ENCODE data around the gene ALG13.

ALG13 gene

GRCh38 chrX:111645607-111646006 is 35.4 kb upstream of the ALG13 start:
- TF ChIP-seq CTCF (IDR thresholded peaks at IDR 0.05; ENCODE audit: insufficient read depth, low read length, poor library complexity, severe bottlenecking) (no peak), EZH2phosphoT487 (conservative IDR thresholded peaks at IDR 0.05; ENCODE audit: low read length) (no peak)

GRCh38 chrX:111646515-111646914 is 34.5 kb upstream of the ALG13 start:
- H3K27ac ChIP-seq (ENCODE audit: low read depth, low read length): no peak overlapping the region
- no peaks in the 10 kb centered on the region for H4K20me1 ChIP-seq (ENCODE audit: low read depth, low read length)
- H3K9ac ChIP-seq (ENCODE audit: low read length): no peak overlapping the region
- no peaks in the 10 kb centered on the region for H3K27me3 ChIP-seq (ENCODE audit: low read length)
- H3K36me3 ChIP-seq (ENCODE audit: low read length): no peaks in the 10 kb centered on the region
- no peaks in the 10 kb centered on the region for H3F3A ChIP-seq (ENCODE audit: insufficient read depth)
- H3K9me2 ChIP-seq (replicated peaks; ENCODE audit: insufficient read depth, low read length): no peaks in the 10 kb centered on the region
- H2AFZ ChIP-seq (ENCODE audit: low read depth, low read length, severe bottlenecking): no peak overlapping the region
- TF ChIP-seq EZH2phosphoT487 (conservative IDR thresholded peaks at IDR 0.05; ENCODE audit: low read length) (no peak), CTCF (IDR thresholded peaks at IDR 0.05; ENCODE audit: insufficient read depth, low read length, poor library complexity, severe bottlenecking) (no peak)
- H3K4me3 ChIP-seq (ENCODE audit: insufficient read depth, low read length, poor library complexity, severe bottlenecking): no peak overlapping the region
- H3K9me3 ChIP-seq (ENCODE audit: insufficient read depth, low read length): no peaks in the 10 kb centered on the region
- no peaks in the 10 kb centered on the region for H3K79me2 ChIP-seq (ENCODE audit: insufficient read depth, low read length)
- no peak overlapping the region for H3K4me2 ChIP-seq (ENCODE audit: low read depth, low read length, poor library complexity, severe bottlenecking)

More at GRCh38 chrX:111645607-111646006, 35.4 kb upstream of the ALG13 start:
- no peak overlapping the region for H3K4me2 ChIP-seq (ENCODE audit: low read depth, low read length, poor library complexity, severe bottlenecking)
- H3K27ac ChIP-seq (ENCODE audit: low read depth, low read length): no peak overlapping the region
- H3K4me3 ChIP-seq (ENCODE audit: insufficient read depth, low read length, poor library complexity, severe bottlenecking): no peak overlapping the region
- H3K27me3 ChIP-seq (ENCODE audit: low read length): no peaks in the 10 kb centered on the region
- no peaks in the 10 kb centered on the region for H4K20me1 ChIP-seq (ENCODE audit: low read depth, low read length)
- no peaks in the 10 kb centered on the region for H3K79me2 ChIP-seq (ENCODE audit: insufficient read depth, low read length)
- no peaks in the 10 kb centered on the region for H3K36me3 ChIP-seq (ENCODE audit: low read length)
- H3F3A ChIP-seq (ENCODE audit: insufficient read depth): no peaks in the 10 kb centered on the region
- no peaks in the 10 kb centered on the region for H3K9me3 ChIP-seq (ENCODE audit: insufficient read depth, low read length)
- no peaks in the 10 kb centered on the region for H3K9me2 ChIP-seq (replicated peaks; ENCODE audit: insufficient read depth, low read length)
- H3K9ac ChIP-seq (ENCODE audit: low read length): no peak overlapping the region
- no peak overlapping the region for H2AFZ ChIP-seq (ENCODE audit: low read depth, low read length, severe bottlenecking)

- no peak overlapping the region for H3K9ac ChIP-seq (ENCODE audit: low read length)
- no peak overlapping the region for H3K4me3 ChIP-seq (ENCODE audit: insufficient read depth, low read length, poor library complexity, severe bottlenecking)
- H3K9me2 ChIP-seq (replicated peaks; ENCODE audit: insufficient read depth, low read length): no peaks in the 10 kb centered on the region
- H4K20me1 ChIP-seq (ENCODE audit: low read depth, low read length): no peaks in the 10 kb centered on the region
- no peaks in the 10 kb centered on the region for H3K79me2 ChIP-seq (ENCODE audit: insufficient read depth, low read length)
- H3K4me2 ChIP-seq (ENCODE audit: low read depth, low read length, poor library complexity, severe bottlenecking): no peak overlapping the region
- no peak overlapping the region for H3K27ac ChIP-seq (ENCODE audit: low read depth, low read length)
- no peak overlapping the region for H2AFZ ChIP-seq (ENCODE audit: low read depth, low read length, severe bottlenecking)
- no peaks in the 10 kb centered on the region for H3K27me3 ChIP-seq (ENCODE audit: low read length)
- no peaks in the 10 kb centered on the region for H3K36me3 ChIP-seq (ENCODE audit: low read length)
- no peaks in the 10 kb centered on the region for H3K9me3 ChIP-seq (ENCODE audit: insufficient read depth, low read length)
- TF ChIP-seq CTCF (IDR thresholded peaks at IDR 0.05; ENCODE audit: insufficient read depth, low read length, poor library complexity, severe bottlenecking): no peak
- no peak for TF ChIP-seq EZH2phosphoT487 (conservative IDR thresholded peaks at IDR 0.05; ENCODE audit: low read length)
- no peaks in the 10 kb centered on the region for H3F3A ChIP-seq (ENCODE audit: insufficient read depth)
These were observed 32.2 kb upstream of the ALG13 start for GRCh38 chrX:111648802-111649201.

All from SU-DHL-6 (cell line).